ENCODE measurements around the gene RHCE. TPM values are rescaled to one million over a fixed set of nuclear protein-coding genes. Genes with fewer than 3 reads are reported as not detected.
"Not testable (repeated sequence)": the region's sequence is repeated elsewhere in the genome, so short reads cannot be mapped to it uniquely, and the experiment has no call there.

The RHCE gene
- total and polyA plus RNA-seq, 4 donors = 0.42 to 89.9 (median 0.69) TPM

- not testable (repeated sequence) for H3K9me3 ChIP-seq (ENCODE audit: control insufficient read depth in 4 of 4, low read length in 3 of 4); DNase-seq (ENCODE audit: low spot score); H3K9ac ChIP-seq (ENCODE audit: low read depth in 1 of 2, low read length in 2 of 2)
These were observed 100.2 kb downstream of the RHCE start for GRCh38 chr1:25320314-25320938.

GRCh38 chr1:25312806-25313470 is 107.7 kb downstream of the RHCE start:
- H3K27me3 ChIP-seq (ENCODE audit: control insufficient read depth in 4 of 4, insufficient read depth in 4 of 4, low read length in 3 of 4); H3K9me3 ChIP-seq (ENCODE audit: control insufficient read depth in 4 of 4, low read length in 3 of 4); H3K27ac ChIP-seq (ENCODE audit: low read depth in 1 of 2, low read length in 2 of 2); H3K4me3 ChIP-seq (ENCODE audit: low read depth in 1 of 3, low read length in 3 of 3); H3K36me3 ChIP-seq (ENCODE audit: control insufficient read depth in 4 of 4, insufficient read depth in 3 of 4, low read depth in 1 of 4, low read length in 3 of 4); H3K4me1 ChIP-seq (ENCODE audit: control insufficient read depth in 4 of 4, insufficient read depth in 4 of 4, low read length in 3 of 4); H3K9ac ChIP-seq (ENCODE audit: low read depth in 1 of 2, low read length in 2 of 2); DNase-seq (ENCODE audit: low spot score): not testable (repeated sequence)

More at GRCh38 chr1:25320314-25320938, 100.2 kb downstream of the RHCE start:
- not testable (repeated sequence) for H3K36me3 ChIP-seq (ENCODE audit: control insufficient read depth in 4 of 4, insufficient read depth in 3 of 4, low read depth in 1 of 4, low read length in 3 of 4); H3K4me3 ChIP-seq (ENCODE audit: low read depth in 1 of 3, low read length in 3 of 3); H3K27ac ChIP-seq (ENCODE audit: low read depth in 1 of 2, low read length in 2 of 2); H3K4me1 ChIP-seq (ENCODE audit: control insufficient read depth in 4 of 4, insufficient read depth in 4 of 4, low read length in 3 of 4); H3K27me3 ChIP-seq (ENCODE audit: control insufficient read depth in 4 of 4, insufficient read depth in 4 of 4, low read length in 3 of 4)
- 83% methylated on average over 9 of the region's 9 CpGs for WGBS

Other genes starting within 250 kb of the RHCE start
- 10 to 100 TPM; 12.0 to 13.0 TPM for gene SYF2, start 188.3 kb downstream of the RHCE start, total RNA-seq
- 10 to 100 TPM; 17.5 to 24.0 TPM for gene SYF2, start 188.3 kb downstream of the RHCE start, polyA plus RNA-seq
- 100 to 1,000 TPM; 101 TPM for gene RSRP1, start 173.4 kb downstream of the RHCE start, total RNA-seq
- 10 to 100 TPM; 19.9 to 46.7 TPM for gene RSRP1, start 173.4 kb downstream of the RHCE start, polyA plus RNA-seq
- 10 to 100 TPM in 1 of 2 donors, not detected in 1; 85.4 TPM for gene RHD, start 148.3 kb downstream of the RHCE start, total RNA-seq
- under 1 TPM in 1 of 2 donors, not detected in 1; 0.31 TPM for gene RHD, start 148.3 kb downstream of the RHCE start, polyA plus RNA-seq
- gene TMEM50A, start 82.5 kb downstream of the RHCE start, total RNA-seq = 10 to 100 TPM; 33.9 to 42.4 TPM
- gene TMEM50A, start 82.5 kb downstream of the RHCE start, polyA plus RNA-seq = 10 to 100 TPM; 22.4 to 64.2 TPM
- gene MACO1, start 10.1 kb upstream of the RHCE start, total RNA-seq = 10 to 100 TPM; 21.9 to 23.2 TPM
- gene MACO1, start 10.1 kb upstream of the RHCE start, polyA plus RNA-seq = 10 to 100 TPM; 15.3 to 19.3 TPM
- gene LDLRAP1, start 122.8 kb upstream of the RHCE start, total RNA-seq = 10 to 100 TPM in 1 of 2 donors, 1 to 10 TPM in 1; 5.2 to 17.8 TPM
- 10 to 100 TPM; 11.3 to 15.2 TPM for gene LDLRAP1, start 122.8 kb upstream of the RHCE start, polyA plus RNA-seq
- 1 to 10 TPM; 6.3 to 9.3 TPM for gene MAN1C1, start 196.0 kb upstream of the RHCE start, total RNA-seq
- 10 to 100 TPM in 1 of 2 donors, 1 to 10 TPM in 1; 6.9 to 16.0 TPM for gene MAN1C1, start 196.0 kb upstream of the RHCE start, polyA plus RNA-seq

Data from liver (tissue), 9 donors.